Frontal cortex (tissue), 4 donors: ENCODE measurements around the gene KLC4. TPM values are rescaled to one million over a fixed set of nuclear protein-coding genes. Genes with fewer than 3 reads are reported as not detected.
A peak's percentile ranks its signal among the peaks of the same experiment; 100 is the strongest.
"Not testable (repeated sequence)": the region's sequence is repeated elsewhere in the genome, so short reads cannot be mapped to it uniquely, and the experiment has no call there.

Source experiments
- DNase-seq, 2 donors: peaks; one replicate each; pipeline ENCODE4 v3.0.0; 2012; ENCODE audit warnings: low spot score in 2 of 2
- FAIRE-seq: peaks from 2 replicates; lab custom pipeline; 2012; peaks lifted over from hg19 to GRCh38; lab: Jason Lieb, UNC
- total RNA-seq: library from RNA; depleted of rRNA; stranded (reverse); fragments of >200 nt; gene quantifications from one replicate; pipeline ENCODE4 v1.2.3, GENCODE V29; 2014
- donor health status: control.
- donor health status: control.
- donor health status: control.

KLC4 gene
- total RNA-seq, 1 donor from 2014 or later, result 18.8 TPM

- DNase-seq (no peak), FAIRE-seq (no peak)
Observed at GRCh38 chr6:43035495-43036194, 23.8 kb upstream of the KLC4 start.

- DNase-seq (no peak), FAIRE-seq (no peak)
Observed at GRCh38 chr6:43036712-43037111, 22.7 kb upstream of the KLC4 start.

- FAIRE-seq (no peak), DNase-seq (no peak)
Observed at GRCh38 chr6:43037197-43037596, 22.2 kb upstream of the KLC4 start.

- FAIRE-seq, result no peak
- no peak for DNase-seq
Observed at GRCh38 chr6:43037706-43038105, 21.7 kb upstream of the KLC4 start.

- FAIRE-seq, result no peak
- no peak for DNase-seq
Observed at GRCh38 chr6:43038727-43039126, 20.7 kb upstream of the KLC4 start.

GRCh38 chr6:43040542-43041257, 18.7 kb upstream of the KLC4 start:
- DNase-seq (no peak), FAIRE-seq (no peak)

- FAIRE-seq, DNase-seq: not testable (repeated sequence)
Observed at GRCh38 chr6:43041475-43041874, 18.0 kb upstream of the KLC4 start.

- no peak for FAIRE-seq
- DNase-seq, result no peak
Observed at GRCh38 chr6:43043310-43043709, 16.1 kb upstream of the KLC4 start.

- FAIRE-seq (no peak), DNase-seq (no peak)
Observed at GRCh38 chr6:43045371-43045930, 14.0 kb upstream of the KLC4 start.

GRCh38 chr6:43047998-43048397, 11.4 kb upstream of the KLC4 start:
- FAIRE-seq (no peak), DNase-seq (no peak)

GRCh38 chr6:43050981-43051380, 8.4 kb upstream of the KLC4 start:
- DNase-seq (no peak), FAIRE-seq (no peak)

GRCh38 chr6:43052225-43052841, 7.1 kb upstream of the KLC4 start:
- DNase-seq (no peak), FAIRE-seq (no peak)

- FAIRE-seq (no peak), DNase-seq (no peak)
Observed at GRCh38 chr6:43052842-43053544, 6.4 kb upstream of the KLC4 start.

GRCh38 chr6:43053545-43054205, 5.8 kb upstream of the KLC4 start, which contains the start of gene CUL7:
TSS of gene CUL7 (minus strand) at chr6:43053851. CDS start at chr6:43052788, 1,063 bp downstream.
- peak; percentile 85 to 95 for DNase-seq
- FAIRE-seq, result no peak

- DNase-seq, result no peak
- FAIRE-seq, result no peak
Observed at GRCh38 chr6:43054206-43054943, 5.1 kb upstream of the KLC4 start.

GRCh38 chr6:43055966-43056365, 3.5 kb upstream of the KLC4 start:
- no peak for DNase-seq
- FAIRE-seq, result no peak

- FAIRE-seq, result no peak
- DNase-seq, result no peak
Observed at GRCh38 chr6:43058531-43058930, 900 bp upstream of the KLC4 start.

GRCh38 chr6:43060034-43060754, 763 bp downstream of the KLC4 start:
- FAIRE-seq (no peak), DNase-seq (no peak)
